Measurements from ENCODE around the gene PHF21A. TPM values are rescaled to one million over a fixed set of nuclear protein-coding genes. Genes with fewer than 3 reads are reported as not detected.

Gene PHF21A
- total RNA-seq, 8 experiments from 2014 or later = 10.5 to 40.2 (median 28.6) TPM

GRCh38 chr11:46134061-46134460 is 12.8 kb upstream of the PHF21A start:
- ATAC-seq (replicated peaks in 6 of 8) = no peak
- WGBS, 10 experiments = 33 to 100% (median 70%) methylated on average over 1 to 4 of the region's 4 CpGs

DNA sequence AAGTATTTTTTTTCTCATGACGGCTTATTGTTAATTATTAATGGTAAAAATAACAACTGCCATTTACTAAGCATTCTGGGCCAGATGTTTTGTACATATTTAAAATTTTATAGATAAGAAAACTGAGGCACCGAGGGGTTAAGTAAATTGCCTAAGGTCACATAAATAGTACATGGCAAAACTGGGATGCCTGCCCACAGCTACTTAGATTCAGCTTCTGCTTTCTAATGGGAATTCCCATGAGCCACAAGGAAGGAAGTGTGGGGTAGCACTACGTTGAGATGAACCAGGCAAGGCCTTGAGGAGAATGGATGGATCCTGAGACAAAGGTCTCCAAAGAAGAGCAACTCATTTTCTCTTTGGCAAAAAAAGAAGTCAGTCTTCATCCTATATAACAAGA is 11.9 kb upstream of the PHF21A start:
- no peak overlapping the region for H3K4me3 ChIP-seq
- WGBS, 10 experiments = 17 to 100% (median 82%) methylated on average over 1 to 3 of the region's 3 CpGs; no CpG with 5 or more reads in 2 of the 10 experiments
- in situ Hi-C loops (cut with MboI; ENCODE audit: low pct_unique_long_range_greater_than_20kb in 2 of 9, low sequenced_read_pairs in 9 of 9, unreplicated experiment in 9 of 9) = loop anchor here in 1 of 9 experiments (25.0 kb wide), 1 partner anchor 104 kb away; no protein-coding TSS in a partner anchor
- no peak overlapping the region for H3K27ac ChIP-seq
- H3K4me1 ChIP-seq (replicated peaks in 1 of 2) = no peaks in the 10 kb centered on the region
- no peak for ATAC-seq (replicated peaks in 6 of 8)

More at GRCh38 chr11:46134061-46134460, 12.8 kb upstream of the PHF21A start:
- in situ Hi-C loops (cut with MboI; ENCODE audit: low pct_unique_long_range_greater_than_20kb in 2 of 9, low sequenced_read_pairs in 9 of 9, unreplicated experiment in 9 of 9) = loop anchor here in 1 of 9 experiments (25.0 kb wide), 1 partner anchor 103 kb away; no protein-coding TSS in a partner anchor
- Histone ChIP-seq H3K4me3 (no peak overlapping the region), H3K27ac (no peak overlapping the region), H3K4me1 (replicated peaks in 1 of 2) (no peaks in the 10 kb centered on the region)

- Histone ChIP-seq H3K27ac (no peak overlapping the region), H3K4me3 (no peak overlapping the region), H3K4me1 (replicated peaks in 1 of 2) (no peaks in the 10 kb centered on the region)
- 0 to 100% (median 79%) methylated on average over 1 to 3 of the region's 3 CpGs; no CpG with 5 or more reads in 2 of the 10 experiments for WGBS, 10 experiments
- ATAC-seq (replicated peaks in 6 of 8) = peak in 3 of 8 experiments; percentile 56 to 70 (median 61)
- in situ Hi-C loops (cut with MboI; ENCODE audit: low pct_unique_long_range_greater_than_20kb in 2 of 9, low sequenced_read_pairs in 9 of 9, unreplicated experiment in 9 of 9) = loop anchor here in 1 of 9 experiments (25.0 kb wide), 1 partner anchor 107 kb away; no protein-coding TSS in a partner anchor
Measured at GRCh38 chr11:46130286-46130940, 9.2 kb upstream of the PHF21A start.

DNA sequence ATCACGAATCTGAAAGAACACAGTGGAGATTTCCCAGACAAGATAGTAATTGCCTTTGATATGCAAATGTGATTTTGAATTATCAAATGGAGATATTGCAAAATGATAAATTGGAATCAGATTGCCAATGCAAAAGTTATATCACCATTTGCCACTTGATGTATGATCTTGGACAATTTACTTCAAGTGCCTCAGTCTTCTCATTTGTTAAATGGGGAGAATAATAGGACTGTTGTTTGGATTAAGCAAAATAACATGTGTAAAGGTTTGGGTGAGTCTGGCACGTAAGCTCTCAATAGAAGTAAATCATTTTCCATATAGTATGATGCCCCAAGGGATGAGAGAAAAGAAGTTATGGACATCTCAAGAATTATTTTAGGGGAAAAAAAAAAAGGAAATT is 7.9 kb upstream of the PHF21A start:
- Histone ChIP-seq H3K4me3 (no peak overlapping the region), H3K4me1 (replicated peaks in 1 of 2) (no peaks in the 10 kb centered on the region), H3K27ac (no peak overlapping the region)
- 45 to 100% (median 80%) methylated on average over 1 to 2 of the region's 2 CpGs; no CpG with 5 or more reads in 1 of the 10 experiments for WGBS, 10 experiments
- ATAC-seq (replicated peaks in 6 of 8) = no peak
- in situ Hi-C loops (cut with MboI; ENCODE audit: low pct_unique_long_range_greater_than_20kb in 2 of 9, low sequenced_read_pairs in 9 of 9, unreplicated experiment in 9 of 9) = loop anchor here in 1 of 9 experiments (25.0 kb wide), 1 partner anchor 108 kb away; no protein-coding TSS in a partner anchor

DNA sequence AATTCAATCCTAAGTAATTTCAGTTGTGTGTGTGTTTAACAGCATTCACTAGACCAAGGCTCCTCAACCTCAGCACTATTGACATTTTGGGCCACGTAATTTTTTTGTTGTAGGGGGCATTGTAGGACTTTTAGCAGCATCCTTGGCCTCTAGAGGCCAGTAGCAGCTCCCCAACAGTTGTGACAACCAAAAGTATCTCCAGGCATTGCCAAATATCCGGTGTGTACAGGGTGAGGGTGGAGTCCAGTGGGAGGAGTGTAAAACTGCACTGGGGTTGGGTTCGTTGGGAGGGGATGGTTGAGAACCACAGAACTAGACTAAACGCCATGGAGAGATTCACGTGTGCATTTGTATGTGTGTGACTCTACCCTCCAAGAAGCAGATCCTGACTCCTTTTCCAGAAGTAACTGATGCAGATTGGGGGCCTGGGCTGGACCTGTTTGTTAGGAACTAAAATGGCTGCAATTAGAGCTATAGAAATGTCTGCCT is 5.9 kb upstream of the PHF21A start:
- WGBS, 10 experiments = 0 to 80% (median 57%) methylated on average over 1 to 4 of the region's 5 CpGs; no CpG with 5 or more reads in 3 of the 10 experiments
- H3K4me1 ChIP-seq (replicated peaks in 1 of 2) = peaks cover 0 to 6% of the 10 kb centered on the region in 2 donors
- H3K27ac ChIP-seq = no peak overlapping the region
- H3K4me3 ChIP-seq = no peak overlapping the region
- ATAC-seq (replicated peaks in 6 of 8) = peak in 3 of 8 experiments; percentile 94 to 96 (median 95)
- in situ Hi-C loops (cut with MboI; ENCODE audit: low pct_unique_long_range_greater_than_20kb in 2 of 9, low sequenced_read_pairs in 9 of 9, unreplicated experiment in 9 of 9) = loop anchor here in 1 of 9 experiments (25.0 kb wide), 1 partner anchor 110 kb away; no protein-coding TSS in a partner anchor

GRCh38 chr11:46125284-46125683 is 4.0 kb upstream of the PHF21A start:
- 90 to 100% (median 95%) methylated on average over 2 to 3 of the region's 3 CpGs; no CpG with 5 or more reads in 3 of the 10 experiments for WGBS, 10 experiments

GRCh38 chr11:46122945-46123715 is 1.9 kb upstream of the PHF21A start:
- H3K4me1 ChIP-seq (replicated peaks in 1 of 2) = peaks cover 0 to 11% of the 10 kb centered on the region in 2 donors
- peak overlapping the region; percentile 95 for H3K27ac ChIP-seq
- in situ Hi-C loops (cut with MboI; ENCODE audit: low pct_unique_long_range_greater_than_20kb in 2 of 9, low sequenced_read_pairs in 9 of 9, unreplicated experiment in 9 of 9) = no loop called here
- H3K4me3 ChIP-seq = peak overlapping the region; percentile 59 to 69 (median 63)
- 36 to 100% (median 64%) methylated on average over 1 to 6 of the region's 7 CpGs for WGBS, 10 experiments
- no peak for ATAC-seq (replicated peaks in 6 of 8)

More at GRCh38 chr11:46125284-46125683, 4.0 kb upstream of the PHF21A start:
- ATAC-seq (replicated peaks in 6 of 8) = no peak
- peaks cover 0 to 6% of the 10 kb centered on the region in 2 donors for H3K4me1 ChIP-seq (replicated peaks in 1 of 2)
- H3K4me3 ChIP-seq = no peak overlapping the region
- no peak overlapping the region for H3K27ac ChIP-seq
- in situ Hi-C loops (cut with MboI; ENCODE audit: low pct_unique_long_range_greater_than_20kb in 2 of 9, low sequenced_read_pairs in 9 of 9, unreplicated experiment in 9 of 9) = loop anchor here in 1 of 9 experiments (25.0 kb wide), 1 partner anchor 112 kb away; no protein-coding TSS in a partner anchor

DNA sequence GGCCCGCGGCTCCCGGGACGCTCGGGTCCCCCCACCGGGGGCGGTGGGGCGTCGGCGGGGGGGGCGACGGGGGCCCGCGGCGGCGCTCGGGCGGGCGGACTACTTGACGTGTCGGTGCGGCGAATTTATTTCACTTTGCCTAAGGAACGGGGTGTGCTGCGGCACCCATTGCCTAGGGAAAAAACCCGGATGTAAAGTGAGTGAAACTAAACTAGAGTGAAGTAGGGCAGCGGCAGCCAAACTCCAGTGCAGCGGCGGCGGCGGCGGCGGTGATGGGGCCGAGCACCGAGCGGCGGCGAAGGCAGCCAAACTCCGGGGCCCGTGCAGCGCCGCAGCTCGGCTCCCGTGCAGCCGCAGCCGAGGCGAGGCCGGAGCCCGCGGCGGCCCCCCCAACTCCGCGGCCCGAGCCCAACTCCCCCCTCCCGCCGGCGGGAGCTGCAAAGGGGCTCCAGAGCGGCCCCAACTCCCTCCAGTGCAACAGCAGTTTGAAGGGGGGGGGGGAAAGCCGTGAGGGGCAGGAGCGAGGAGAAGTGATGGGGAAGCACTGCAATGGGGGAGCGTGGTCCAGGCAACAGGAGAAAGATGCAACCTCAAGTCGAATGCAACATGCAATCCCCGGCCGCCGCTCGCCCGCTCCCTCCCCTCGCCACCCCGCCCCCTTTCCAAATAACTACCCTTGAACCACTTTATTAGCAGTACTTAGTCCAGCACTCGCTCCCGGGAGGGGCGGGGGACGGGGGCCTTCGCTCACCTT is 647 bp upstream of the PHF21A start:
- Histone ChIP-seq H3K4me3 (peak overlapping the region; percentile 59 to 69 (median 63)), H3K4me1 (replicated peaks in 1 of 2) (peaks cover 0 to 16% of the 10 kb centered on the region in 2 donors), H3K27ac (peak overlapping the region; percentile 95)
- peak; percentile 47 to 68 (median 60) for ATAC-seq (replicated peaks in 6 of 8)
- 0 to 18% methylated on average over 4 to 12 of the region's 74 CpGs; no CpG with 5 or more reads in 8 of the 10 experiments for WGBS, 10 experiments
- in situ Hi-C loops (cut with MboI; ENCODE audit: low pct_unique_long_range_greater_than_20kb in 2 of 9, low sequenced_read_pairs in 9 of 9, unreplicated experiment in 9 of 9) = no loop called here

DNA sequence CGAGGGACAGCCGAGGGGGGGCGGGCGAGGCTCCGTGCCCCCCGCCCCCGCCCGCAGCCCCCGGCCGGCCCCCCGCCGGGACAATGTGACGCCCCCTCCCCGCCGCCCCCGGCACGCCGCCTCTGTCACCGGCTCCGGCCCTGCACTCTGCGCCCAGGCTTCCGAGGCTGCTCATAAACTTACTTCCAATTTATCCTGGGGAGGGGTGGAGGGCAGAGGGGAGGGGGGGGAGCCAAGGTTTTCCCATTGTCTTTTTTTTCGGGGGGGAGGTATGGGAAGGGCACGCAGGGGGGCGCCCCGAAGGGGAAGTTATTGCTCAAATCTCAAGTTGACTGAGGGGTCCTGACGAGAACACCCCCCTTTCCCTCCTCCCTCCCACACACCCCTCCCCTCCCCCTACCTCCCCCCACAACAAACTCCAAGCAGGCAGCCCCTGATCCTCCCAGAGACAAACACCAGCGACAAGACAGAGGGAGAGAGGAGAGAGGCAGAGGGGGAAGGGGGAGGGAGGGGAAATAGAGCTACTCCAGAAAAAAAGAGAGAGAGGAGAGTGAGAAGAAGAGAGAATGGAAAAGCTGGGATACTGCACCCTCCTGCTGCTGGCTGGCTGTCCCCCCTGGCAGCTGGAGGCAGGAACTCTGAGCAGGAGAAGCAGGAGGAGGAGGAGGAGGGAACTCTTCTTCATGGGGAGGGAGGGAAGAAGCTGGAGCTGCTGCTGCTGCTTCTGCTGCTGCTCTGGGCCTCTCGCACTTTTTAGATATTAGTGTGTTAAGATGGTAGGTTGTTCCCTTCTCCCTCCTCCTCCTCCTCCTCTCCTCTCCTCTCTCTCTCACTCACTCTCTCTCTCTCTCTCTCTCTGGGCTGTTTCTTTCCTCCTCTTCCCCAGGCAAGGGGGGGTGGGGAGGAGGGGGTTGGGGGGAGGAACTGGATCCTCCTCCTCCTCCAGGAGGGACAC is 631 bp downstream of the PHF21A start:
- ATAC-seq (replicated peaks in 6 of 8) = peak; percentile 9 to 42 (median 24)
- Histone ChIP-seq H3K27ac (peak overlapping the region; percentile 95), H3K4me1 (replicated peaks in 1 of 2) (peaks cover 3 to 25% of the 10 kb centered on the region in 2 donors), H3K4me3 (peak overlapping the region; percentile 59 to 69 (median 63))
- in situ Hi-C loops (cut with MboI; ENCODE audit: low pct_unique_long_range_greater_than_20kb in 2 of 9, low sequenced_read_pairs in 9 of 9, unreplicated experiment in 9 of 9) = no loop called here
- no CpG with 5 or more reads among the region's 29 CpGs for WGBS, 10 experiments

GRCh38 chr11:46119352-46120216 is 1.7 kb downstream of the PHF21A start:
- Histone ChIP-seq H3K4me3 (peak overlapping the region; percentile 59 to 69 (median 63)), H3K27ac (peak overlapping the region; percentile 95), H3K4me1 (replicated peaks in 1 of 2) (peaks cover 7 to 36% of the 10 kb centered on the region in 2 donors)
- peak; percentile 1 to 42 (median 18) for ATAC-seq (replicated peaks in 6 of 8)
- WGBS, 10 experiments = 0 to 2% (median 0%) methylated on average over 1 to 11 of the region's 56 CpGs; no CpG with 5 or more reads in 1 of the 10 experiments
- in situ Hi-C loops (cut with MboI; ENCODE audit: low pct_unique_long_range_greater_than_20kb in 2 of 9, low sequenced_read_pairs in 9 of 9, unreplicated experiment in 9 of 9) = no loop called here

Data from motor neuron (in vitro differentiated cells).